Right lung (tissue), 5 donors: Measurements from ENCODE around the gene RADIL. TPM values are rescaled to one million over a fixed set of nuclear protein-coding genes. Genes with fewer than 3 reads are reported as not detected.

Source experiments
- DNase-seq, 2 donors: peaks; one replicate each; pipeline ENCODE4 v3.0.0-alpha.2; 2013
- polyA plus RNA-seq, 5 donors: library from polyadenylated mRNA; unstranded; fragments of 120-200 nt; gene quantifications; one replicate each; pipeline versions ENCODE4 v1.2.1 to v1.2.3, GENCODE V29; 2013; ENCODE audit warnings: inconsistent platforms in 1 of 5, low replicate concordance in 1 of 5; ENCODE audit not compliant: insufficient read length in 5 of 5, insufficient read depth in 1 of 5

The RADIL gene
- polyA plus RNA-seq, 5 donors = 6.6 to 12.9 (median 8.8) TPM

GRCh38 chr7:4882169-4883032, 1.1 kb downstream of the RADIL start:
- DNase-seq = peak; percentile 68 to 76

GRCh38 chr7:4880218-4880617, 3.3 kb downstream of the RADIL start:
- no peak for DNase-seq

GRCh38 chr7:4879396-4880081, 4.0 kb downstream of the RADIL start:
- DNase-seq = no peak

GRCh38 chr7:4878336-4879335, 4.9 kb downstream of the RADIL start:
- DNase-seq = no peak

GRCh38 chr7:4876586-4876985, 6.9 kb downstream of the RADIL start:
- DNase-seq = no peak

GRCh38 chr7:4875391-4875790, 8.1 kb downstream of the RADIL start:
- no peak for DNase-seq

GRCh38 chr7:4873071-4873944, 10.2 kb downstream of the RADIL start:
- no peak for DNase-seq

GRCh38 chr7:4871930-4872675, 11.4 kb downstream of the RADIL start:
- DNase-seq = no peak

GRCh38 chr7:4871056-4871680, 12.3 kb downstream of the RADIL start:
- DNase-seq = no peak

- no peak for DNase-seq
These were observed 15.0 kb downstream of the RADIL start for GRCh38 chr7:4868493-4868892.

- no peak for DNase-seq
These were observed 16.7 kb downstream of the RADIL start for GRCh38 chr7:4866528-4867496.

- DNase-seq = no peak
These were observed 21.4 kb downstream of the RADIL start for GRCh38 chr7:4862156-4862555.

- no peak for DNase-seq
These were observed 21.8 kb downstream of the RADIL start, which contains the start of gene PAPOLB for GRCh38 chr7:4861673-4862072. Gene PAPOLB, minus strand, starts transcription at chr7:4862030. Its CDS starts 220 bp downstream, at chr7:4861810.

- no peak for DNase-seq
These were observed 22.3 kb downstream of the RADIL start for GRCh38 chr7:4861227-4861626.

GRCh38 chr7:4857189-4857588, 26.3 kb downstream of the RADIL start:
- no peak for DNase-seq

GRCh38 chr7:4856336-4857057, 27.0 kb downstream of the RADIL start:
- DNase-seq = peak in 1 of 2 donors; percentile 47

GRCh38 chr7:4854916-4855315, 28.6 kb downstream of the RADIL start:
- DNase-seq = no peak
